ENCODE measurements around the gene ERBB4. TPM values are rescaled to one million over a fixed set of nuclear protein-coding genes. Genes with fewer than 3 reads are reported as not detected.

Gene ERBB4
- total RNA-seq, 1 donor from 2014 or later, result 9.9 TPM

DNA sequence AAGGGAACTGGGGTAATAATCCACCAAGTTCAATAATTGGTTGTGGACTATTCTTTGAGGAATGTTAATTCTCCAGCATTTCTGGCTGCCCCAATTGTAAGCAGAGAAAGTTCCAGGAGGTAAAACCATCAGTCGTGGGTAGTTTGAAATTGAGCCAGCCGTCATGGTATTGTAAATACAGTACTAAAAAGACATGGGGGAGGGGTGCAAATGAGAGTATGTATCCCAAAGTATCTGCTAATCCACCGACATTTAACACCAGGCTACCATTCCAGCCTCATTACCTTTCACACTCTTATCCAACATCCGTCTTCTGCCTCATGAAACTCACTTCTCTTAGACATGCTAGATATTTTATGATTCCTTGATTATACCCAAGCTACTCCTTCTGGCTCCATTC lies 507.9 kb downstream of the ERBB4 start:
- H3K27me3 Mint-ChIP-seq, result no peaks in the 10 kb centered on the region
- H3K27ac Mint-ChIP-seq, result no peak overlapping the region
- peaks cover 10% of the 10 kb centered on the region for H3K4me1 Mint-ChIP-seq (ENCODE audit: unreplicated experiment)
- H3K36me3 Mint-ChIP-seq, result no peaks in the 10 kb centered on the region
- no peaks in the 10 kb centered on the region for H3K9me3 Mint-ChIP-seq
- H3K4me3 Mint-ChIP-seq, result no peak overlapping the region
- no peak for DNase-seq (ENCODE audit: extremely low spot score, unreplicated experiment)
- TF ChIP-seq, protein P1, sequence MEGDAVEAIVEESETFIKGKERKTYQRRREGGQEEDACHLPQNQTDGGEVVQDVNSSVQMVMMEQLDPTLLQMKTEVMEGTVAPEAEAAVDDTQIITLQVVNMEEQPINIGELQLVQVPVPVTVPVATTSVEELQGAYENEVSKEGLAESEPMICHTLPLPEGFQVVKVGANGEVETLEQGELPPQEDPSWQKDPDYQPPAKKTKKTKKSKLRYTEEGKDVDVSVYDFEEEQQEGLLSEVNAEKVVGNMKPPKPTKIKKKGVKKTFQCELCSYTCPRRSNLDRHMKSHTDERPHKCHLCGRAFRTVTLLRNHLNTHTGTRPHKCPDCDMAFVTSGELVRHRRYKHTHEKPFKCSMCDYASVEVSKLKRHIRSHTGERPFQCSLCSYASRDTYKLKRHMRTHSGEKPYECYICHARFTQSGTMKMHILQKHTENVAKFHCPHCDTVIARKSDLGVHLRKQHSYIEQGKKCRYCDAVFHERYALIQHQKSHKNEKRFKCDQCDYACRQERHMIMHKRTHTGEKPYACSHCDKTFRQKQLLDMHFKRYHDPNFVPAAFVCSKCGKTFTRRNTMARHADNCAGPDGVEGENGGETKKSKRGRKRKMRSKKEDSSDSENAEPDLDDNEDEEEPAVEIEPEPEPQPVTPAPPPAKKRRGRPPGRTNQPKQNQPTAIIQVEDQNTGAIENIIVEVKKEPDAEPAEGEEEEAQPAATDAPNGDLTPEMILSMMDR (conservative IDR thresholded peaks at IDR 0.05), result no peak

DNA sequence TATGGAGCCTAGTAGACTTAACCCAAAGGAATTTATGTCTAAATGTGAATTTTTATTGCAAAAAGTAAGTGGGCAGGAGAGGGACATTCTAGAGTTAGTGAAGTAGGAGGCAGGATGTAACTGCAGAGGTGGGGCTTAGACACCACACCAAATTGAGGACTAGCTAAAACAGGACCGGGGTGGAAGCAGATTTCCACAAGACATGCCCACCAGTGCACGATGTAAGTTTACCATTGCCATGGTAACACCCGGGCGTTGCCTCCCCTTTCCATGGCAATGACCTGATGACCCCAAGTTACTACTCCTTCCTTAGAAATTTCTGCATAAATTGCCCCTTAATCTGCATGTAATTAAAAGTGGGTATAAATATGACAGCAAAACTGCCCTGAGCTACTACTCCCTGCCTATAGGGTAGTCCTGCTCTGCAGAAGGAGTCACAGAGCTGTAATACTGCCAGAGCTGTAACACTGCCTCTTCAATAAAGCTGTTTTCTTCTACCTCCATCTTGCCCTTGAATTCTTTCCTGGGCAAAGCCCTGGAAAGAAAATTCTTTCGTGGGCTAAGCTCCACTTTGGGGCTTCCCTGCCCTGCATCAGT lies 509.7 kb downstream of the ERBB4 start:
- no peaks in the 10 kb centered on the region for H3K27me3 Mint-ChIP-seq
- H3K27ac Mint-ChIP-seq, result no peak overlapping the region
- no peak for DNase-seq (ENCODE audit: extremely low spot score, unreplicated experiment)
- H3K4me1 Mint-ChIP-seq (ENCODE audit: unreplicated experiment), result peaks cover 10% of the 10 kb centered on the region
- TF ChIP-seq, protein P1 (conservative IDR thresholded peaks at IDR 0.05), result no peak
- no peaks in the 10 kb centered on the region for H3K36me3 Mint-ChIP-seq
- H3K4me3 Mint-ChIP-seq, result no peak overlapping the region
- H3K9me3 Mint-ChIP-seq, result no peaks in the 10 kb centered on the region

DNA sequence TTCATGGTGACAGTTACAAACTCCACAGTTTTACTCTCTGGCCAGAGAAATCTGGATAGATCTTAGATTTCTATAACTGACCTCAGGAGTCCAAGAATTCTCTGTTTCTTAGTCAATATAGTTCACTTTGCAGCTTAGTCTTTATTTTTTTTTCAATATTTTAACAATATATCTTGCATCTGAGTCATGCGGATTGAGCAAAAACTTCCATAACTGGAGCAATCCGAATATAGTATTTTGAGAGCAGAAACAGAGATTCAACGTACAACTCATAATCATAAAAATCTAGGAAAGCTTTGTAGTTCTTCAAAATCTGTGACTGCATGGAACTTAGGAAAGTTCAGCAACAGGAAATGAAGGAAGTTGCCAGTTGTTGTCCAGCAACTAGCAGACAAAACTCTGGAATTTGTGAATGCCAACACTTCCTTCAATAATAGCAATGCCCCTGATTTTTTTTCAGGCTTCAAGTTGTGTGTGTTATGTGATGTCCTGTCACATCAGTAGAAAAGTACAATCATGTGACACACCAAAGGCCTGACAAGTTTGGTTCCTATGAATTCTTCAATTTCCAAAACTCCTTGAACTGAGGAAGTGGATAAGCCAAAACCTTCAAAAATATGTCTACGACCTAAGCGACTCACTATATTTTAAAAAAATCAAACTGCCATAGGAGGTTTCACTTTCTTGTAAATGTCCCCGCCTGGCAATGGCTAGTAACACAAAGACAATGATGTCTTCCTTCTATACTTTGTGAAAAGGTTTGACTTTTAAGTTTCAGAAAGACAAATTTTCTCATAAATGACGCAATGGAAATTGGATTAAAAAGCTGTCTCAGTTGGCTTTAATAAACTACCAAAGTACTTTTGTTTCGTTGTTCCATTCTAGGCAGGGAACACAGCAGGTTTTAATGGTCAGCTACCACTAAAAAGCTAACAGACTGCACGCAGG lies 510.6 kb downstream of the ERBB4 start:
- H3K9me3 Mint-ChIP-seq, result no peaks in the 10 kb centered on the region
- H3K36me3 Mint-ChIP-seq, result no peaks in the 10 kb centered on the region
- no peak overlapping the region for H3K27ac Mint-ChIP-seq
- TF ChIP-seq, protein P1 (conservative IDR thresholded peaks at IDR 0.05), result no peak
- no peak overlapping the region for H3K4me3 Mint-ChIP-seq
- H3K27me3 Mint-ChIP-seq, result no peaks in the 10 kb centered on the region
- peaks cover 10% of the 10 kb centered on the region for H3K4me1 Mint-ChIP-seq (ENCODE audit: unreplicated experiment)
- no peak for DNase-seq (ENCODE audit: extremely low spot score, unreplicated experiment)

DNA sequence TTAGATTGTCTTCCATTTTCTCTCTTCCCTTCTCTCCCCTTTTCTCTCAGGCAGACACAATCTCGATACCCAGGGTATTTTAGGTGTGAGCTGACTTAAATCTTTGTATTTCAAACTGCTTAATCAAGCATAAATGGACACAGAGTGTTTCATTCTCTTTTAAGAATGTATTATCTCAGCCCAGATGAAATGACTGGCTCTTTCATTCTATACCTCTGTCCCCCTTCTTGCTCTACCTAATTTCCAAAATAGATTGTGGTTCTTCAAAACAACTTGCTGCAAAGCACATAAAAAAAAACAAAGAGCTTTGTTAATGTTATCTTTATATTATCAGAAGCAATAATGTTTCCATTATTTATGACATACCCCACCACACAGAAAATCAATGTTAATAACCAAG lies 514.6 kb downstream of the ERBB4 start:
- no peaks in the 10 kb centered on the region for H3K27me3 Mint-ChIP-seq
- no peaks in the 10 kb centered on the region for H3K9me3 Mint-ChIP-seq
- H3K27ac Mint-ChIP-seq, result no peak overlapping the region
- TF ChIP-seq, protein P1 (conservative IDR thresholded peaks at IDR 0.05), result no peak
- no peaks in the 10 kb centered on the region for H3K36me3 Mint-ChIP-seq
- DNase-seq (ENCODE audit: extremely low spot score, unreplicated experiment), result no peak
- no peak overlapping the region for H3K4me3 Mint-ChIP-seq
- peaks cover 7% of the 10 kb centered on the region for H3K4me1 Mint-ChIP-seq (ENCODE audit: unreplicated experiment)

DNA sequence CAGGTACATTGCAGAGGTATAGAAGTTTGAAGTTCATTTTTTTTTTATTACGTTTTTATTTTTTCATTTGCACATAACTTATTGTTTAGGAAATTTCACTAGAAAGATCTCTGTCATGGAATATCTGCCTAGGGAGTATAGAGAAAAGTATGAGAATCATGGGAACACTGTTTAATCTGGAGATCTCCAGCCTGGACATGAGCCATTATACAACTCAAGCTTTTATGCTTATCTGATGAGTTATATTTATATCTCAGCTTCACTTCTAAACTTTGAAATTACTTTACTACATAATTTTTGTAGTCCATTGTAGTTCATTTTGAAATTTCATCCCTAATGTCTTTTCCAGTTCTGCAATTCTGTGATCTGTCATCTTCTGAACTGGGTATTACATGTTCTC lies 515.6 kb downstream of the ERBB4 start:
- no peak overlapping the region for H3K27ac Mint-ChIP-seq
- no peak for DNase-seq (ENCODE audit: extremely low spot score, unreplicated experiment)
- no peaks in the 10 kb centered on the region for H3K36me3 Mint-ChIP-seq
- no peaks in the 10 kb centered on the region for H3K27me3 Mint-ChIP-seq
- no peak overlapping the region for H3K4me3 Mint-ChIP-seq
- TF ChIP-seq, protein P1 (conservative IDR thresholded peaks at IDR 0.05), result no peak
- H3K9me3 Mint-ChIP-seq, result no peaks in the 10 kb centered on the region
- no peaks in the 10 kb centered on the region for H3K4me1 Mint-ChIP-seq (ENCODE audit: unreplicated experiment)

Measured in type B pancreatic cell (in vitro differentiated cells).